Caco-2 (cell line): ENCODE results near the gene SMTNL1. TPM values are rescaled to one million over a fixed set of nuclear protein-coding genes. Genes with fewer than 3 reads are reported as not detected.

Experiments
- BruUV-seq: library from RNA; stranded (reverse); fragments of 400-500 nt; replicated peaks from 2 replicates; lab custom pipeline; 2021; lab: Mats Ljungman, UMichigan
- CTCF ChIA-PET: fragments of 300-600 bp; sonication (Branson Sonifier 250); formaldehyde crosslinking; loops from one replicate; lab custom pipeline; 2022; ENCODE audit warnings: antibody characterized with exemption; lab: Charles Lee
- POLR2A ChIA-PET: fragments of 300-600 bp; sonication (Branson Sonifier 250); formaldehyde crosslinking; loops from one replicate; lab custom pipeline; 2022; ENCODE audit warnings: antibody characterized with exemption; lab: Charles Lee
- DNase-seq, 2 experiments: peaks; one replicate each; pipeline versions ENCODE4 v3.0.0 to v3.0.0-alpha.2; 2020 to 2022
- H3K27me3 ChIP-seq: replicated peaks from 2 replicates; pipeline ENCODE4 v1.6.0; 2011; ENCODE audit warnings: low read length; ENCODE audit not compliant: control insufficient read depth, insufficient read depth
- H3K36me3 ChIP-seq: 2 replicates; pipeline ENCODE4 v1.5.1; 2011; ENCODE audit warnings: low read length; ENCODE audit not compliant: control insufficient read depth, insufficient read depth
- H3K4me1 ChIP-seq: fragments of 250-450 bp; sonication (Bioruptor Pico); 2 replicates; pipeline ENCODE4 v1.5.1; 2020; ENCODE audit warnings: mild to moderate bottlenecking
- H3K4me3 ChIP-seq: 2 replicates; pipeline ENCODE4 v1.5.1; 2011; ENCODE audit warnings: low read depth, mild to moderate bottlenecking, control low read depth, low read length
- H3K9me3 ChIP-seq: fragments of 250-450 bp; sonication (Bioruptor Pico); 2 replicates; pipeline ENCODE4 v1.5.1; 2020; ENCODE audit warnings: mild to moderate bottlenecking, moderate library complexity
- H3K27ac Mint-ChIP-seq: one replicate; pipeline ENCODE4 v1.8.0; 2022; ENCODE audit warnings: mixed read lengths; ENCODE audit not compliant: unreplicated experiment
- H3K27me3 Mint-ChIP-seq: one replicate; pipeline ENCODE4 v1.8.0; 2022; ENCODE audit warnings: mixed read lengths; ENCODE audit not compliant: insufficient read depth, unreplicated experiment
- H3K36me3 Mint-ChIP-seq: one replicate; pipeline ENCODE4 v1.8.0; 2022; ENCODE audit warnings: mild to moderate bottlenecking, mixed read lengths; ENCODE audit not compliant: insufficient read depth, unreplicated experiment
- H3K4me1 Mint-ChIP-seq: one replicate; pipeline ENCODE4 v1.8.0; 2022; ENCODE audit warnings: low read depth, mixed read lengths; ENCODE audit not compliant: unreplicated experiment
- H3K4me3 Mint-ChIP-seq: one replicate; pipeline ENCODE4 v1.8.0; 2022; ENCODE audit warnings: mild to moderate bottlenecking, moderate library complexity, mixed read lengths; ENCODE audit not compliant: unreplicated experiment
- H3K9me3 Mint-ChIP-seq: one replicate; pipeline ENCODE4 v1.8.0; 2022; ENCODE audit warnings: mixed read lengths; ENCODE audit not compliant: unreplicated experiment
- CTCF ChIP-seq, 2 experiments: fragments of 200-600 bp in 1 of 2; IDR thresholded peaks; 1 replicate in 1 of 2; 2 replicates in 1 of 2; pipeline versions ENCODE4 v1.5.1 to v1.8.0; 2011 to 2022; ENCODE audit warnings: antibody characterized with exemption in 1 of 2, control low read depth in 1 of 2, inconsistent platforms in 1 of 2, low read depth in 1 of 2, low read length in 1 of 2, mild to moderate bottlenecking in 1 of 2, moderate library complexity in 1 of 2; ENCODE audit not compliant: insufficient read depth in 1 of 2, severe bottlenecking in 1 of 2, unreplicated experiment in 1 of 2
- intact Hi-C: fragments of 100-400 bp; cut with micrococcal nuclease; formaldehyde crosslinking; loops from one replicate; pipeline ENCODE4 v1.10.0; 2022; ENCODE audit not compliant: unreplicated experiment
- total RNA-seq: library from RNA; stranded (reverse); gene quantifications from 2 replicates; pipeline ENCODE4 v1.2.3, GENCODE V29; 2022

Gene SMTNL1
- total RNA-seq, 1 experiment from 2014 or later: 0.18 TPM

DNA sequence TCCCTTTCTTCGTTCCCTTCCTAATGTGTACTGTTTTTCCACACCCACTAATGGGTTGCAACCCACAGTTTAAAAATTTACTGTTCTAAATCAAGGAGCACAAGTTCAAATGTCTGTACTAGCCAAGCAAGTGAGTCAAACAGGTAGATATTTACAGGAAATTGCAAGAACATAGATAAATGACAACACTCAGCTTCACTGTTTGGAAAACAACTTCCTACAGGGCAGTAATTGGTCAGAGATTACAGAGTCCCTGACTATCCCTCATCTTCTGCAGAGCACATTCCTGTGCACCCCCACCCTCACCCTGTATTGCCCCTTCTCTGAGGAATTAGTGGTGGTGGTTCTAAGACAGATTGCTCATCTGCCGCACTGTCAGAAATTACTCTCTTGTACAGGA is 62.0 kb downstream of the SMTNL1 start:
- peaks cover 12% of the 10 kb centered on the region for H3K4me1 ChIP-seq
- Mint-ChIP-seq H3K27me3 (no peaks in the 10 kb centered on the region), H3K27ac (no peak overlapping the region), H3K4me3 (no peak overlapping the region), H3K36me3 (no peaks in the 10 kb centered on the region), H3K4me1 (peaks cover 13% of the 10 kb centered on the region), H3K9me3 (no peaks in the 10 kb centered on the region)
- no peaks in the 10 kb centered on the region for H3K9me3 ChIP-seq
- no peak for DNase-seq
- CTCF ChIA-PET: no interaction called here
- POLR2A ChIA-PET: no interaction called here
- intact Hi-C loops: no loop called here
- no peaks in the 10 kb centered on the region for H3K36me3 ChIP-seq
- H3K4me3 ChIP-seq: no peak overlapping the region
- no TSS peak for BruUV-seq
- TF ChIP-seq CTCF (IDR thresholded peaks at IDR 0.05; ENCODE audit: insufficient read depth in 1 of 2, low read depth in 1 of 2, low read length in 1 of 2, severe bottlenecking in 1 of 2, unreplicated experiment in 1 of 2): no peak
- H3K27me3 ChIP-seq: no peaks in the 10 kb centered on the region

Other genes with a start within 250 kb of the SMTNL1 start
- 107 and 120 TPM in 2 replicates for gene TNKS1BP1, start 212.6 kb upstream of the SMTNL1 start, total RNA-seq
- 206 and 212 TPM in 2 replicates for gene SSRP1, start 201.7 kb upstream of the SMTNL1 start, total RNA-seq
- not detected in 2 replicates for gene P2RX3, start 199.2 kb upstream of the SMTNL1 start, total RNA-seq
- not detected in 2 replicates for gene PRG3, start 156.4 kb upstream of the SMTNL1 start, total RNA-seq
- gene PRG2, start 146.9 kb upstream of the SMTNL1 start, total RNA-seq: not detected in 2 replicates
- not detected in 2 replicates for gene SLC43A3, start 110.5 kb upstream of the SMTNL1 start, total RNA-seq
- 5.5 and 5.6 TPM in 2 replicates for gene RTN4RL2, start 77.1 kb upstream of the SMTNL1 start, total RNA-seq
- gene SLC43A1, start 21.9 kb upstream of the SMTNL1 start, total RNA-seq: 71.7 and 80.5 TPM in 2 replicates
- 102 and 103 TPM in 2 replicates for gene TIMM10, start 6.8 kb upstream of the SMTNL1 start, total RNA-seq
- gene UBE2L6, start 30.1 kb downstream of the SMTNL1 start, total RNA-seq: 16.7 and 20.2 TPM in 2 replicates
- 3.2 and 3.8 TPM in 2 replicates for gene SERPING1, start 60.1 kb downstream of the SMTNL1 start, total RNA-seq
- 0.32 TPM in 1 of 2 replicates, not detected in the other for gene YPEL4, start 112.3 kb downstream of the SMTNL1 start, total RNA-seq
- 21.0 and 22.1 TPM in 2 replicates for gene CLP1, start 120.2 kb downstream of the SMTNL1 start, total RNA-seq
- gene ZDHHC5, start 130.5 kb downstream of the SMTNL1 start, total RNA-seq: 66.0 and 72.2 TPM in 2 replicates
- gene MED19, start 174.6 kb downstream of the SMTNL1 start, total RNA-seq: 29.2 and 29.7 TPM in 2 replicates
- 150 and 152 TPM in 2 replicates for gene TMX2, start 175.0 kb downstream of the SMTNL1 start, total RNA-seq
- gene SELENOH, start 203.9 kb downstream of the SMTNL1 start, total RNA-seq: 174 and 175 TPM in 2 replicates
- gene BTBD18, start 214.2 kb downstream of the SMTNL1 start, total RNA-seq: not detected in 2 replicates
- gene CTNND1, start 224.2 kb downstream of the SMTNL1 start, total RNA-seq: 223 and 225 TPM in 2 replicates